ENCODE measurements around the gene NYAP2. TPM values are rescaled to one million over a fixed set of nuclear protein-coding genes. Genes with fewer than 3 reads are reported as not detected.
A peak's percentile ranks its signal among the peaks of the same experiment; 100 is the strongest.

Gene NYAP2
- polyA plus RNA-seq, 1 experiment, result not detected

DNA sequence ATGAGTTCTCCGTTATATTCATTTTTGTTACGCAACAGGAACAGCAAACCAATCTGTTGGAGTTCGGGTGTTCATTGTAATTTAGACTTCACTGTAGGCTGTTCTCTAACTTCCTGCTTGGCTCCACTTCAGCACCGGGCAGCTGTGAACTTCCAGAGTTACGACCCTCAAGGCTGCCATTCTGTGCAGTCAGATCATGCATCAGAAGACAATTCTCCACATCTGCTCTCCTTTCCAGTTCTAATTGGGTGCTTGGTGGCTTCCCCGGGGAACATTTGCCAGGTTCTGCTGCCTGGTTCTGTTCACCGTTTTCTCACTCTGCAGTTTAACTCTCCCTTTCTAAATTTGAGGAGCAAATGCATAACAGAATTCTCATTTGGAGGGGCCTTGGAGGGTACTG, 237.7 kb downstream of the NYAP2 start:
- ChIA-PET POLR2A (no interaction called here), CTCF (no interaction called here)
- Histone ChIP-seq H3K27me3 (ENCODE audit: control insufficient read depth, insufficient read depth, low read length) (peaks cover 6% of the 10 kb centered on the region), H3K36me3 (ENCODE audit: control insufficient read depth, insufficient read depth, low read length) (no peaks in the 10 kb centered on the region), H3K4me3 (ENCODE audit: low read depth, low read length) (no peak overlapping the region)
- TF ChIP-seq, protein P1, sequence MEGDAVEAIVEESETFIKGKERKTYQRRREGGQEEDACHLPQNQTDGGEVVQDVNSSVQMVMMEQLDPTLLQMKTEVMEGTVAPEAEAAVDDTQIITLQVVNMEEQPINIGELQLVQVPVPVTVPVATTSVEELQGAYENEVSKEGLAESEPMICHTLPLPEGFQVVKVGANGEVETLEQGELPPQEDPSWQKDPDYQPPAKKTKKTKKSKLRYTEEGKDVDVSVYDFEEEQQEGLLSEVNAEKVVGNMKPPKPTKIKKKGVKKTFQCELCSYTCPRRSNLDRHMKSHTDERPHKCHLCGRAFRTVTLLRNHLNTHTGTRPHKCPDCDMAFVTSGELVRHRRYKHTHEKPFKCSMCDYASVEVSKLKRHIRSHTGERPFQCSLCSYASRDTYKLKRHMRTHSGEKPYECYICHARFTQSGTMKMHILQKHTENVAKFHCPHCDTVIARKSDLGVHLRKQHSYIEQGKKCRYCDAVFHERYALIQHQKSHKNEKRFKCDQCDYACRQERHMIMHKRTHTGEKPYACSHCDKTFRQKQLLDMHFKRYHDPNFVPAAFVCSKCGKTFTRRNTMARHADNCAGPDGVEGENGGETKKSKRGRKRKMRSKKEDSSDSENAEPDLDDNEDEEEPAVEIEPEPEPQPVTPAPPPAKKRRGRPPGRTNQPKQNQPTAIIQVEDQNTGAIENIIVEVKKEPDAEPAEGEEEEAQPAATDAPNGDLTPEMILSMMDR (IDR thresholded peaks at IDR 0.05; ENCODE audit: insufficient read depth, low read depth, low read length), result no peak
- no peak for DNase-seq (ENCODE audit: low read depth)

DNA sequence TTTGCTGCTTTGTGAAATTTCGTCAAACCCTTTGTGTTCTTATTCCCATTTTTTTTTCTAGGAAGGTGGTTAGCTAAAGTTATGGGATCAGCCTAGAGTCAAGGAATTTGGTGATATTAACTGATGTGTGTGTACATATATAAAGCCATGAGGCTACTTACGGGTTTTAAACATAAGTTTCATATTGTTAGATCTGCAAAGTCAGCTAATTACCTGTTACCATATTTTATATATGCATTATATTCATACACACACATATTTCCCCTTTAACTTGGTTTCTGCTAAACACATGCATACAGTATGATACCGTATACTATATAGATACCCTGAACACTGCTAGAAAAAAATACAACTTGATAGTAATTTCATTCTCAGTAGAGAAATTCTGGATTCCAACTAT, 241.0 kb downstream of the NYAP2 start:
- no peak overlapping the region for H3K4me3 ChIP-seq (ENCODE audit: low read depth, low read length)
- POLR2A ChIA-PET, result no interaction called here
- peaks cover 6% of the 10 kb centered on the region for H3K27me3 ChIP-seq (ENCODE audit: control insufficient read depth, insufficient read depth, low read length)
- H3K36me3 ChIP-seq (ENCODE audit: control insufficient read depth, insufficient read depth, low read length), result no peaks in the 10 kb centered on the region
- TF ChIP-seq, protein P1 (IDR thresholded peaks at IDR 0.05; ENCODE audit: insufficient read depth, low read depth, low read length), result no peak
- DNase-seq (ENCODE audit: low read depth), result no peak
- CTCF ChIA-PET, result interaction anchor here (0.7 to 1.5 kb wide), 2 partner anchors 66 to 1410 kb away, joined by 3 to 4 read pairs; no protein-coding TSS in a partner anchor

DNA sequence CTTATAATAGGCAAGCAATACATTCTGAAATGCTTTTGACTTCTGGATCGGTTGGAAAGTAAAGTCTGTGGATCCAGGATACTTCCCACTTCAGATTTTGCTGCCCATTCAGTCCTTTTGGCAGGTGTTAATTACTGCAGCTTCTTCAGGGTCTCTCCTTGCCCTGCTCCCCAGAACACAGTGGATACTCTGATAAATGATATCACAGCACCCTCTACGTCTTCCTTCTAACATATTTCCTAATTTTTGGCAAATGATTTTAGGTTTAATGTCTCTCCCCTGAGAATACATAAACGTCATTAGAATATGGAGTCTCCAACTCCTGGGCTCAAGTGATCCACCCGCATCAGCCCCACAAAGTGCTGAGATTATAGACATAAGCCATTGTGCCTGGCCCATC, 249.8 kb downstream of the NYAP2 start:
- H3K4me3 ChIP-seq (ENCODE audit: low read depth, low read length), result no peak overlapping the region
- CTCF ChIA-PET, result interaction anchor here (1.5 kb wide), 1 partner anchor 11 kb away, joined by 8 read pairs; no protein-coding TSS in a partner anchor
- POLR2A ChIA-PET, result no interaction called here
- H3K36me3 ChIP-seq (ENCODE audit: control insufficient read depth, insufficient read depth, low read length), result no peaks in the 10 kb centered on the region
- no peak for DNase-seq (ENCODE audit: low read depth)
- H3K27me3 ChIP-seq (ENCODE audit: control insufficient read depth, insufficient read depth, low read length), result peaks cover 2% of the 10 kb centered on the region
- TF ChIP-seq, protein P1 (IDR thresholded peaks at IDR 0.05; ENCODE audit: insufficient read depth, low read depth, low read length), result no peak

DNA sequence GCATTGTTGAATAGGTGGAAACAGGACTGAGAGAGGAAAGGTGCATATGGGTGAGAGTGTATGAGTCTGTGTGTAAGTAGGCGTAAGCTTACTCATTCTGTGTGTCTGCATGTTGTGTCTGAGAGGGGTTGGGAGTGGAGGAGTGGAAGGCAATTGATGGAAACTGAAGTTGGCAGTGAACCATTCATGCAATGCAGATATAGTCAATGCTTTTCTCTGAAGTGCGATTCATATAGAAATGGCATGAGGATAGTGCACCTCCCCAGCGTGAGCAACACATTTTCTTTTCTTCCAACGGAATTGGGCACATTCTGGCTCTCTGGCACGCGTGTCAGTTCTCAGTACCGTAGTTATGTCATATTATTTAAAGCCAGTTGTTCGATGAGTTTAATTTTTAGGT, 250.5 kb downstream of the NYAP2 start:
- Histone ChIP-seq H3K36me3 (ENCODE audit: control insufficient read depth, insufficient read depth, low read length) (no peaks in the 10 kb centered on the region), H3K4me3 (ENCODE audit: low read depth, low read length) (no peak overlapping the region), H3K27me3 (ENCODE audit: control insufficient read depth, insufficient read depth, low read length) (peaks cover 2% of the 10 kb centered on the region)
- ChIA-PET CTCF (interaction anchor here (0.8 to 1.5 kb wide), 2 partner anchors 10 to 15 kb away, joined by 3 to 8 read pairs; no protein-coding TSS in a partner anchor), POLR2A (no interaction called here)
- DNase-seq (ENCODE audit: low read depth), result no peak
- TF ChIP-seq, protein P1 (IDR thresholded peaks at IDR 0.05; ENCODE audit: insufficient read depth, low read depth, low read length), result no peak

DNA sequence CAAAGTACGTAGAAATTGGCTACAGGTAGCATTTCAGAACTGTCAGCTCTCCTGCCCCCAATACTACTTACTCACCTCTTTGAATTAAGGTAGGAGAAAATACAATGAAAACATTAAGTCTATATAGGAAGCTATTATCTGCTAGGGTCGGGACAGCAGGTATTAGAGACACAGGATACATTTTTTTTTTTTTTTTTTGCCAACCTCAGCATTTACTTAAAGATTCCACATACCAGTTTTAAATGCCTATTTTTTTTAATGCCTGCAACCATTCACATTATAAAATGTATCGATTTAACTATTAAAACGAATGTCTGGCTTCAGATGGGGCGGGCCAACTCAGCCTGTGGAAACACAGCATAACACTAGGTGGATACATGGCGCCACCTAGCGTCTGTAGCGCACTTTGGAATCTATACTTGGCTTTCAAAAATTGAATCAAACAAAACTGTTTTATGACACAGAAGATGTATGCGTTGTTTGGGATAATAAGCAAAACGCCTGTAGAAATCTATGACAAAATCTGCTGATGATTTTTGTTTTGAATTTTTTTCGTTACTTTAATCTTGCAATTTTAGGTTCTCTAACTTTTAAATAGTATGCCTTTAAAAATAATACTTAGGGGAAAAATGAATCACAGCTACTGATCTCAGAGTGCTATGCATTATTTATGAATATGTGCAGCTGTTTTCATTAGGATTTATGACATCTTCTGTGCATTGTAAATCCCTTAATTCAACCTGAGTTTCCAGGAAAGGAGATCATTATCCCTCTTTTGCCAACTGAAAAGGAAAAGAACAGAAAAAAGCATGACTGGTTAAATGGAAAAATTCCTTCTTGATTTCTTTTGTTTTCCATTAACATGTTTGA, 261.0 kb downstream of the NYAP2 start:
- H3K4me3 ChIP-seq (ENCODE audit: low read depth, low read length), result no peak overlapping the region
- peaks cover 2% of the 10 kb centered on the region; the same call in 1 of the 2 replicates for H3K27me3 ChIP-seq (ENCODE audit: control insufficient read depth, insufficient read depth, low read length)
- POLR2A ChIA-PET, result no interaction called here
- H3K36me3 ChIP-seq (ENCODE audit: control insufficient read depth, insufficient read depth, low read length), result no peaks in the 10 kb centered on the region
- DNase-seq (ENCODE audit: low read depth), result no peak
- TF ChIP-seq, protein P1 (IDR thresholded peaks at IDR 0.05; ENCODE audit: insufficient read depth, low read depth, low read length), result peak; percentile 88
- CTCF ChIA-PET, result interaction anchor here (0.6 to 2.1 kb wide), 22 partner anchors 8 to 1377 kb away, joined by 3 to 8 read pairs (median 3); no protein-coding TSS in a partner anchor
